Kidney (tissue), 14 donors: ENCODE data around the gene GULP1. TPM values are rescaled to one million over a fixed set of nuclear protein-coding genes. Genes with fewer than 3 reads are reported as not detected.

Experiments
- DNase-seq, 5 donors: peaks; one replicate each; pipeline ENCODE4 v3.0.0-alpha.2; 2013 to 2020
- FAIRE-seq: peaks from 2 replicates; lab custom pipeline; 2012; peaks lifted over from hg19 to GRCh38; lab: Jason Lieb, UNC
- H3K27ac ChIP-seq, 2 donors: one replicate each; pipeline ENCODE4 v1.7.0; 2013; ENCODE audit warnings: low read depth in 2 of 2, low read length in 2 of 2, inconsistent platforms in 1 of 2
- H3K27me3 ChIP-seq: one replicate; pipeline ENCODE4 v1.7.1; 2013; ENCODE audit warnings: low read length, inconsistent platforms; ENCODE audit not compliant: control insufficient read depth, insufficient read depth
- H3K36me3 ChIP-seq, 3 donors: one replicate each; pipeline versions ENCODE4 v1.7.0 to v1.7.1; 2013; ENCODE audit warnings: low read length in 3 of 3, control low read depth in 1 of 3, inconsistent platforms in 1 of 3; ENCODE audit not compliant: insufficient read depth in 3 of 3, control insufficient read depth in 2 of 3
- H3K4me1 ChIP-seq, 3 donors: one replicate each; pipeline versions ENCODE4 v1.7.0 to v1.7.1; 2013; ENCODE audit warnings: low read length in 3 of 3, inconsistent platforms in 1 of 3, low read depth in 1 of 3; ENCODE audit not compliant: control insufficient read depth in 2 of 3, insufficient read depth in 2 of 3
- H3K4me3 ChIP-seq, 3 donors: one replicate each; pipeline versions ENCODE4 v1.7.0 to v1.8.1; 2013; ENCODE audit warnings: low read length in 3 of 3, control low read depth in 1 of 3, inconsistent platforms in 1 of 3
- H3K9ac ChIP-seq, 3 donors: one replicate each; pipeline versions ENCODE4 v1.7.0 to v1.7.1; 2013; ENCODE audit warnings: low read length in 3 of 3, control low read depth in 1 of 3, inconsistent platforms in 1 of 3
- H3K9me3 ChIP-seq, 3 donors: one replicate each; pipeline versions ENCODE4 v1.7.0 to v1.7.1; 2013; ENCODE audit warnings: low read length in 3 of 3, control low read depth in 1 of 3, inconsistent platforms in 1 of 3; ENCODE audit not compliant: control insufficient read depth in 2 of 3, insufficient read depth in 1 of 3
- CTCF ChIP-seq: IDR thresholded peaks from 3 replicates; pipeline ENCODE4 v1.5.1; 2012; ENCODE audit warnings: mild to moderate bottlenecking, moderate library complexity, borderline replicate concordance; ENCODE audit not compliant: insufficient read depth; ENCODE audit errors: extremely low read depth
- intact Hi-C: fragments of 100-400 bp; cut with DNase I; formaldehyde crosslinking; loops from one replicate; pipeline ENCODE4 v1.11.1; 2022
- polyA plus RNA-seq: library from polyadenylated mRNA; stranded (reverse); fragments of 350-450 nt; fragmentation: Illumina TruSeq; extraction: RNeasy Lipid Tissue Mini Kit (QIAGEN cat#74804); gene quantifications from one replicate; pipeline ENCODE4 v1.2.3, GENCODE V29; 2014; ENCODE audit warnings: low read depth, low replicate concordance; ENCODE audit not compliant: insufficient read depth
- total RNA-seq: library from RNA; stranded (reverse); fragmentation: NEBNext Ultra II Directional; extraction: Animal tissue kit (Norgen Biotek cat#: 25700); gene quantifications from one replicate; pipeline ENCODE4 v1.2.1, GENCODE V29; 2021
- donor health status: control.
- donor health status: control.
- donor health status: control.
- donor health status: control.
- donor health status: control.
- donor health status: DM: yes; HTN: yes; CAD: no.
- donor health status: Normal renal cell carcinoma (clear cell type).

The GULP1 gene
- total and polyA plus RNA-seq, 2 donors from 2014 or later: 12.2 to 34.4 TPM

GRCh38 chr2:188338463-188338862 is 46.8 kb downstream of the GULP1 start:
- Histone ChIP-seq H3K27me3 (no peaks in the 10 kb centered on the region), H3K27ac (no peak overlapping the region), H3K4me3 (no peak overlapping the region), H3K9ac (no peak overlapping the region), H3K4me1 (peaks cover 0 to 6% (median 0%) of the 10 kb centered on the region in 3 donors), H3K9me3 (no peaks in the 10 kb centered on the region), H3K36me3 (no peaks in the 10 kb centered on the region)
- no peak for TF ChIP-seq CTCF
- intact Hi-C loops: no loop called here
- no peak for DNase-seq
- FAIRE-seq: no peak

- no peak overlapping the region for H3K27ac ChIP-seq
These were observed 48.6 kb downstream of the GULP1 start for GRCh38 chr2:188340257-188340656.

GRCh38 chr2:188345020-188345419 is 53.3 kb downstream of the GULP1 start:
- Histone ChIP-seq H3K9ac (no peak overlapping the region), H3K4me3 (no peak overlapping the region), H3K27me3 (no peaks in the 10 kb centered on the region), H3K36me3 (no peaks in the 10 kb centered on the region), H3K4me1 (no peaks in the 10 kb centered on the region), H3K27ac (no peak overlapping the region), H3K9me3 (no peaks in the 10 kb centered on the region)
- intact Hi-C loops: no loop called here
- FAIRE-seq (no peak), DNase-seq (no peak)
- TF ChIP-seq CTCF: no peak

More at GRCh38 chr2:188340257-188340656, 48.6 kb downstream of the GULP1 start:
- no peaks in the 10 kb centered on the region for H3K9me3 ChIP-seq
- no peaks in the 10 kb centered on the region for H3K27me3 ChIP-seq
- no peak for FAIRE-seq
- intact Hi-C loops: no loop called here
- H3K36me3 ChIP-seq: no peaks in the 10 kb centered on the region
- no peaks in the 10 kb centered on the region for H3K4me1 ChIP-seq
- no peak overlapping the region for H3K4me3 ChIP-seq
- DNase-seq: no peak
- no peak for TF ChIP-seq CTCF
- H3K9ac ChIP-seq: no peak overlapping the region

- Histone ChIP-seq H3K27ac (no peak overlapping the region), H3K36me3 (no peaks in the 10 kb centered on the region), H3K9me3 (no peaks in the 10 kb centered on the region), H3K4me1 (no peaks in the 10 kb centered on the region), H3K27me3 (no peaks in the 10 kb centered on the region), H3K9ac (no peak overlapping the region), H3K4me3 (no peak overlapping the region)
- TF ChIP-seq CTCF: no peak
- DNase-seq (no peak), FAIRE-seq (no peak)
- intact Hi-C loops: no loop called here
These were observed 53.8 kb downstream of the GULP1 start for GRCh38 chr2:188345426-188345825.
